ENCODE measurements around the gene TMEM202. TPM values are rescaled to one million over a fixed set of nuclear protein-coding genes. Genes with fewer than 3 reads are reported as not detected.
"Not testable (repeated sequence)": the region's sequence is repeated elsewhere in the genome, so short reads cannot be mapped to it uniquely, and the experiment has no call there.

TMEM202 gene
- polyA plus RNA-seq, 3 donors: not detected

DNA sequence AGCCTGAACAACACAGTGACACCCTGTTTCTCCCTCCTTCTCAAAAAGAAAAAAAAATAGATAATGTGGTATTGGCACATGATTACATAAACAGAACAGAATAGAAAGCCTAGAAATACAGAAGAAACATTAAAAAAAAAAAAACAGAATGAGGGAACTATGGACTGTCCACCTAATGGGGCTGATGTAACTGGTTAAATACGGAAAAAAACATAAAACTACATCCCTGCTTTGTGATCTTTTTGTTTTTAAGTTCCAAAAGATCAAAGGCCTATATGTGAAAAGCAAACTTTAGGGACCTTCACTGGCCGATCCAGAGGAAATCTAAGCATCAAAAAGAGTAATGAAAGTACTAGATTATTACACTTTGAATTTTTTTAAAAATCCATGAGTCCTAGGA is 17.2 kb downstream of the TMEM202 start:
- Histone ChIP-seq H3K4me3 (replicated peaks in 1 of 3; ENCODE audit: low read depth in 2 of 3, low read length in 3 of 3) (no peak overlapping the region), H3K4me1 (ENCODE audit: control insufficient read depth in 1 of 2, insufficient read depth in 2 of 2, low read length in 2 of 2) (peaks cover 2% of the 10 kb centered on the region in 2 donors), H3K4me2 (replicated peaks; ENCODE audit: extremely low read depth, low read length, poor library complexity, severe bottlenecking) (no peak overlapping the region), H3K9me3 (replicated peaks in 1 of 2; ENCODE audit: control insufficient read depth in 1 of 2, insufficient read depth in 1 of 2, low read length in 2 of 2) (peaks cover 0 to 3% of the 10 kb centered on the region in 2 donors), H3K79me2 (ENCODE audit: insufficient read depth, low read length) (no peaks in the 10 kb centered on the region), H3K9ac (ENCODE audit: insufficient read depth, low read length, poor library complexity, severe bottlenecking) (no peak overlapping the region), H3K27ac (ENCODE audit: low read depth in 1 of 2, low read length in 2 of 2) (no peak overlapping the region), H4K20me1 (ENCODE audit: insufficient read depth, low read length) (no peaks in the 10 kb centered on the region), H2AFZ (ENCODE audit: insufficient read depth, low read depth, low read length, poor library complexity, severe bottlenecking) (no peak overlapping the region), H3K27me3 (ENCODE audit: control insufficient read depth in 2 of 2, insufficient read depth in 2 of 2, low read length in 2 of 2) (no peaks in the 10 kb centered on the region), H3K36me3 (replicated peaks in 1 of 2; ENCODE audit: control insufficient read depth in 1 of 2, insufficient read depth in 2 of 2, low read length in 2 of 2) (no peaks in the 10 kb centered on the region)
- TF ChIP-seq CTCF (IDR thresholded peaks at IDR 0.05): no peak
- H3K36me3 Mint-ChIP-seq: peaks cover 0 to 1% of the 10 kb centered on the region in 2 donors
- intact Hi-C loops (cut with micrococcal nuclease): no loop called here
- DNase-seq: no peak
- no peak overlapping the region for H3K4me3 Mint-ChIP-seq
- H3K9me3 Mint-ChIP-seq: peaks cover 3 to 18% (median 10%) of the 10 kb centered on the region in 7 donors
- H3K27me3 Mint-ChIP-seq (ENCODE audit: low read depth in 3 of 3): peaks cover 0 to 3% (median 2%) of the 10 kb centered on the region in 3 donors
- WGBS (ENCODE audit: insufficient coverage): no CpG with 5 or more reads among the region's 2 CpGs
- no peak overlapping the region for H3K27ac Mint-ChIP-seq
- H3K4me1 Mint-ChIP-seq: peaks cover 2% of the 10 kb centered on the region

- no CpG with 5 or more reads among the region's 3 CpGs for WGBS (ENCODE audit: insufficient coverage)
- H3K27me3 ChIP-seq (ENCODE audit: control insufficient read depth in 2 of 2, insufficient read depth in 2 of 2, low read length in 2 of 2); H3K79me2 ChIP-seq (ENCODE audit: insufficient read depth, low read length); H3K4me3 Mint-ChIP-seq; H3K36me3 ChIP-seq (replicated peaks in 1 of 2; ENCODE audit: control insufficient read depth in 1 of 2, insufficient read depth in 2 of 2, low read length in 2 of 2); H3K27me3 Mint-ChIP-seq (ENCODE audit: low read depth in 3 of 3); H3K4me3 ChIP-seq (replicated peaks in 1 of 3; ENCODE audit: low read depth in 2 of 3, low read length in 3 of 3); DNase-seq; H3K4me1 ChIP-seq (ENCODE audit: control insufficient read depth in 1 of 2, insufficient read depth in 2 of 2, low read length in 2 of 2); H3K9ac ChIP-seq (ENCODE audit: insufficient read depth, low read length, poor library complexity, severe bottlenecking); H4K20me1 ChIP-seq (ENCODE audit: insufficient read depth, low read length); H3K4me2 ChIP-seq (replicated peaks; ENCODE audit: extremely low read depth, low read length, poor library complexity, severe bottlenecking); H3K27ac Mint-ChIP-seq; intact Hi-C loops (cut with micrococcal nuclease); H3K27ac ChIP-seq (ENCODE audit: low read depth in 1 of 2, low read length in 2 of 2); H3K4me1 Mint-ChIP-seq; H3K36me3 Mint-ChIP-seq; H2AFZ ChIP-seq (ENCODE audit: insufficient read depth, low read depth, low read length, poor library complexity, severe bottlenecking): not testable (repeated sequence)
- H3K9me3 Mint-ChIP-seq: peaks cover 9 to 33% (median 22%) of the 10 kb centered on the region in 7 donors
- peaks cover 8 to 12% of the 10 kb centered on the region in 2 donors for H3K9me3 ChIP-seq (replicated peaks in 1 of 2; ENCODE audit: control insufficient read depth in 1 of 2, insufficient read depth in 1 of 2, low read length in 2 of 2)
Observed at GRCh38 chr15:72419768-72420167, 21.7 kb downstream of the TMEM202 start.
